Progenitor cell of endocrine pancreas (in vitro differentiated cells): ENCODE data around the gene C10orf71. TPM values are rescaled to one million over a fixed set of nuclear protein-coding genes. Genes with fewer than 3 reads are reported as not detected.

Experiments
- DNase-seq: peaks from one replicate; pipeline ENCODE4 v3.0.0; 2021; ENCODE audit warnings: low spot score; ENCODE audit not compliant: unreplicated experiment
- H3K27ac Mint-ChIP-seq: 2 replicates; pipeline ENCODE4 v1.8.0; 2021; ENCODE audit warnings: mild to moderate bottlenecking, moderate library complexity, mixed read lengths
- H3K27me3 Mint-ChIP-seq: 2 replicates; pipeline ENCODE4 v1.8.0; 2021; ENCODE audit warnings: mixed read lengths
- H3K36me3 Mint-ChIP-seq: 2 replicates; pipeline ENCODE4 v1.8.0; 2022; ENCODE audit warnings: mixed read lengths; ENCODE audit not compliant: insufficient read depth
- H3K4me1 Mint-ChIP-seq: 2 replicates; pipeline ENCODE4 v1.8.0; 2021; ENCODE audit warnings: low read depth, mixed read lengths
- H3K4me3 Mint-ChIP-seq: 2 replicates; pipeline ENCODE4 v1.8.0; 2021; ENCODE audit warnings: low read depth, mild to moderate bottlenecking, moderate library complexity, mixed read lengths
- H3K9me3 Mint-ChIP-seq: 2 replicates; pipeline ENCODE4 v1.8.0; 2021; ENCODE audit warnings: low read depth, mixed read lengths
- long read RNA-seq: library from polyadenylated mRNA; unstranded; transcript quantifications from one replicate; pipeline ENCODE4 v2.0.0, GENCODE V29; 2020
- total RNA-seq: library from RNA; stranded (reverse); gene quantifications from 2 replicates; pipeline ENCODE4 v1.2.1, GENCODE V29; 2021
- TF ChIP-seq, protein P1 (sequence below): fragments of 200-600 bp; sonication (generic); IDR thresholded peaks from one replicate; pipeline ENCODE4 v1.5.0; 2021; ENCODE audit warnings: antibody characterized with exemption, mild to moderate bottlenecking; ENCODE audit not compliant: unreplicated experiment

Gene C10orf71, protein sequence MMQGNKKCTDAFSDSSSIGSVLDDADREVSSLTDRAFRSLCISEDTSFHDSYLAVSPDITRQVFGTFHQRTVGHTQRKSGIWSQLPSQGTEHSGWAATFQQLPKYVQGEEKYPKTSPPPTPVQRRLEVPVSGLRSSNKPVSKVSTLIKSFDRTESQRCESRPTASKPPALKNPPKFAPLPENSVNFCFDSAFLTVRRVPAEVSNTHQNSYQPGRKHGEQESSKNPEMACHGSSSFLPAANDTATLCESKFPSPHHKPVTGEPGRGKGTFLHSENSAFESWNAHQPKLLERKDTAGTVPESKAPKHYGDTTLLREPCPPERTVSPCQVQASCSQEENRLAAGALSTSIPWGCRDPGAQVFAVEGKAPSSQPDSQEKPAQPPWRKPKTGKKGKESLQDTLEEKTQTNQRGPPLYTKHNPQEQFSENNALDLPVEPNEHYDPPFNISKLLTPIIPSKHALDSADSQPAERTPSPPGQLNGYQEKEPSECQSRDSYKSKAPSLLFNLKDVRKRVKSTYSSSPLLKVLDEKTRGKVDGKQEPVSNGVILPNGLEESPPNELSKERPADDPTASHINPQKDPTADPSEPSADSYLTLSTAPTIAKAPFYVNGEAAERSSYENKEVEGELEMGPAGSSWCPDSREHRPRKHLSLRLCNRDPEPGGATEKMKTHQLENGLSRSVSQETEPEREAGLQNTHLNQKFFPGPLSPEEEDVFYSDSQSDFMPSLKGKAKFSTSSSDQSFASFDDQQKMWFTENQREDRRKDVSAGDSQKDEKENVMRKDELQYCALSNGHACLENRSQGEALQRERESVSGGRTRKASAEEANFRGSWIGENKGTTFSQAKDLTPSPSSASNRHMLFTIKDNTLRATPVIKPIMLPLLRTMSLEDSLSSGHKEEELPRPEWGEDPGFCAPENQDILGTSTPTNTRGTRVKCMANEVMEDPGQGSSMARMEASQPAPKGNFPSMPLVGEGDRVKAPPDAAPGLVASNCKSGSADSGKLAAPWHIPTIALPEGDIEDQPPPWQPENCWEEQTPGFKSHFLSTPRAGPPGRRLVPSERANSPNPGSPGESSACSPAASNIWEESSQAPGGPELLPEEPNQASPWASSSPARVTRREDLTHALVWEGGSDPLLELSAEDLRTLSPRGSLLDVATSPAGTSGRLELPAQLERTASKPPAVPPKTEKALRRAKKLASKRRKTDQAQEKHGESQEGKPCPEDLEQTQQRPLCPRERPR (N-terminal part only)
- not detected in 2 replicates for total RNA-seq
- long read RNA-seq, partial matches to known transcripts, result 0 of 1 reads
- long read RNA-seq, other reads (novel, unspliced or antisense), result 1 of 1 reads

DNA sequence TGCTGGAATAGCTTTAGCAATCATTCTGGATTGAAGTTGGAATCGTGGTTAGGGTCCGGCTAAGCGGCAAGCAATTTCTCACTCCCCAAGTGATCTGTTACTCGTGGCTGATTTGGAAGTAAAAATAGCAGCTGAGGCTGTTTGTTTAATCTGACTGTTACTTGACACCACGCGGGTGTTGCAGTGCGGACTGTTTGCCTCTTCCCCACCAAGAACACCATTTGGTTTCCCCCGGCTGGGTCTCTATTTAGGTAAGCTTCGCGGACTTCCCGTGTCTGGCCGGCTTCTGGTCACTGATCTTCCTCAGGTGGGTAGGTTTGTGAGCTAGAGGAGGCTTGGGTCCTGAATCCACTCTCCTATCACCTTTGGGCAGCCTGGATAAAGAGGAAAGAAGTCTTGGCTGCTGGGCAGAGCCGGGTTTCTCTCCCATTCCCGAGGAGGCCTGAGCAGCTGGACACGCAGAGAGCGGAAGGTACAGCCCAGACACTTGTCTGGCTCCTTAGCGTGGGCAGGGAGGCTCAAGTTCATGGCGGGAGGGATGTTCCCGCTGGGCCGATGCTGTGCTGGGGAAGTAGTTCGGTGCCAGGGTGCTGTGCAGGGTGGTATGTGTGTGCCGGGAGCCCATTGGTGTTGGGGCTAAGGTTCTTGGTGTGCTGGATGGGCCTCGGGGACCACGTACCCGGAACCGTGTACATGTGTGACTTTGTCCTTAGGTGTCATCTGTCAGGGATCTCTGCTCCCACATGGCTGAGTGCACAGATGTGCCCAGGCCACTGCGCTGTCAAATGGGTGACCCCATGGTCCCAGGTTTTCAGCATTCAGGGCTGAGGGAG, at the start of gene C10orf71:
TSS of gene C10orf71 (plus strand) at position 188 of the 833 bp plus-strand sequence. CDS start 23,376 bp downstream, outside the sequence.
- Mint-ChIP-seq H3K27me3 (peaks cover 24% of the 10 kb centered on the region), H3K36me3 (no peaks in the 10 kb centered on the region), H3K4me3 (no peak within 1 kb of the TSS), H3K9me3 (no peaks in the 10 kb centered on the region), H3K27ac (peak within 1 kb of the TSS; percentile 70), H3K4me1 (peaks cover 19% of the 10 kb centered on the region)
- TF ChIP-seq, protein P1, sequence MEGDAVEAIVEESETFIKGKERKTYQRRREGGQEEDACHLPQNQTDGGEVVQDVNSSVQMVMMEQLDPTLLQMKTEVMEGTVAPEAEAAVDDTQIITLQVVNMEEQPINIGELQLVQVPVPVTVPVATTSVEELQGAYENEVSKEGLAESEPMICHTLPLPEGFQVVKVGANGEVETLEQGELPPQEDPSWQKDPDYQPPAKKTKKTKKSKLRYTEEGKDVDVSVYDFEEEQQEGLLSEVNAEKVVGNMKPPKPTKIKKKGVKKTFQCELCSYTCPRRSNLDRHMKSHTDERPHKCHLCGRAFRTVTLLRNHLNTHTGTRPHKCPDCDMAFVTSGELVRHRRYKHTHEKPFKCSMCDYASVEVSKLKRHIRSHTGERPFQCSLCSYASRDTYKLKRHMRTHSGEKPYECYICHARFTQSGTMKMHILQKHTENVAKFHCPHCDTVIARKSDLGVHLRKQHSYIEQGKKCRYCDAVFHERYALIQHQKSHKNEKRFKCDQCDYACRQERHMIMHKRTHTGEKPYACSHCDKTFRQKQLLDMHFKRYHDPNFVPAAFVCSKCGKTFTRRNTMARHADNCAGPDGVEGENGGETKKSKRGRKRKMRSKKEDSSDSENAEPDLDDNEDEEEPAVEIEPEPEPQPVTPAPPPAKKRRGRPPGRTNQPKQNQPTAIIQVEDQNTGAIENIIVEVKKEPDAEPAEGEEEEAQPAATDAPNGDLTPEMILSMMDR, result no peak
- no peak for DNase-seq

GRCh38 chr10:49252313-49253034, 46.5 kb upstream of the C10orf71 start:
- no peak for DNase-seq

GRCh38 chr10:49253340-49253906, 45.5 kb upstream of the C10orf71 start:
- no peak overlapping the region for H3K27ac Mint-ChIP-seq
- no peak overlapping the region for H3K4me3 Mint-ChIP-seq
- H3K9me3 Mint-ChIP-seq, result peaks cover 4% of the 10 kb centered on the region
- DNase-seq, result no peak
- H3K4me1 Mint-ChIP-seq, result no peaks in the 10 kb centered on the region
- peaks cover 4% of the 10 kb centered on the region for H3K27me3 Mint-ChIP-seq
- H3K36me3 Mint-ChIP-seq, result no peaks in the 10 kb centered on the region
- TF ChIP-seq, protein P1, result no peak

More at GRCh38 chr10:49252313-49253034, 46.5 kb upstream of the C10orf71 start:
- H3K27ac Mint-ChIP-seq, result no peak overlapping the region
- no peaks in the 10 kb centered on the region for H3K4me1 Mint-ChIP-seq
- H3K27me3 Mint-ChIP-seq, result peaks cover 9% of the 10 kb centered on the region
- TF ChIP-seq, protein P1, result no peak
- H3K9me3 Mint-ChIP-seq, result peaks cover 8% of the 10 kb centered on the region
- no peak overlapping the region for H3K4me3 Mint-ChIP-seq
- no peaks in the 10 kb centered on the region for H3K36me3 Mint-ChIP-seq

- Mint-ChIP-seq H3K27ac (no peak overlapping the region), H3K4me3 (no peak overlapping the region), H3K4me1 (no peaks in the 10 kb centered on the region), H3K27me3 (peaks cover 4% of the 10 kb centered on the region), H3K9me3 (peaks cover 3% of the 10 kb centered on the region), H3K36me3 (no peaks in the 10 kb centered on the region)
- no peak for DNase-seq
- TF ChIP-seq, protein P1, result no peak
These were observed 44.8 kb upstream of the C10orf71 start for GRCh38 chr10:49254150-49254549.
